Liver (tissue), 9 donors: ENCODE results near the gene FOSL2. TPM values are rescaled to one million over a fixed set of nuclear protein-coding genes. Genes with fewer than 3 reads are reported as not detected.
A peak's percentile ranks its signal among the peaks of the same experiment; 100 is the strongest.

ENCODE experiments used
- DNase-seq: peaks from one replicate; pipeline ENCODE4 v3.0.0-alpha.2; 2017; ENCODE audit warnings: low spot score
- H3K27ac ChIP-seq, 2 donors: one replicate each; pipeline ENCODE4 v1.7.0; 2013; ENCODE audit warnings: inconsistent platforms in 2 of 2, low read length in 2 of 2, control low read depth in 1 of 2, low read depth in 1 of 2, mild to moderate bottlenecking in 1 of 2
- H3K27me3 ChIP-seq, 4 donors: one replicate each; pipeline versions ENCODE4 v1.6.1 to v1.7.0; 2013; ENCODE audit warnings: low read length in 3 of 4, inconsistent platforms in 1 of 4, mild to moderate bottlenecking in 1 of 4, moderate library complexity in 1 of 4; ENCODE audit not compliant: control insufficient read depth in 4 of 4, insufficient read depth in 4 of 4
- H3K36me3 ChIP-seq, 4 donors: one replicate each; pipeline versions ENCODE4 v1.6.1 to v1.7.0; 2013; ENCODE audit warnings: low read length in 3 of 4, mild to moderate bottlenecking in 3 of 4, low read depth in 1 of 4, moderate library complexity in 1 of 4; ENCODE audit not compliant: control insufficient read depth in 4 of 4, insufficient read depth in 3 of 4
- H3K4me1 ChIP-seq, 4 donors: one replicate each; pipeline versions ENCODE4 v1.6.1 to v1.7.0; 2013; ENCODE audit warnings: low read length in 3 of 4, mild to moderate bottlenecking in 3 of 4, moderate library complexity in 1 of 4; ENCODE audit not compliant: control insufficient read depth in 4 of 4, insufficient read depth in 4 of 4
- H3K4me3 ChIP-seq, 3 donors: one replicate each; pipeline versions ENCODE4 v1.6.1 to v1.7.0; 2013; ENCODE audit warnings: low read length in 3 of 3, control low read depth in 1 of 3, low read depth in 1 of 3, mild to moderate bottlenecking in 1 of 3
- H3K9ac ChIP-seq, 2 donors: one replicate each; pipeline ENCODE4 v1.7.0; 2013; ENCODE audit warnings: low read length in 2 of 2, mild to moderate bottlenecking in 2 of 2, moderate library complexity in 2 of 2, control low read depth in 1 of 2, low read depth in 1 of 2
- H3K9me3 ChIP-seq, 4 donors: one replicate each; pipeline versions ENCODE4 v1.6.1 to v1.7.0; 2013; ENCODE audit warnings: low read length in 3 of 4; ENCODE audit not compliant: control insufficient read depth in 4 of 4
- EGR1 ChIP-seq, 2 donors: IDR thresholded peaks; 2 replicates each; pipeline ENCODE4 v1.6.1; 2016 to 2018; ENCODE audit warnings: antibody characterized with exemption in 2 of 2, low read depth in 2 of 2
- FOXA1 ChIP-seq: IDR thresholded peaks from 2 replicates; pipeline ENCODE4 v1.6.1; 2016; ENCODE audit warnings: antibody characterized with exemption
- FOXA2 ChIP-seq: IDR thresholded peaks from 2 replicates; pipeline ENCODE4 v1.6.1; 2016; ENCODE audit warnings: antibody characterized with exemption
- GABPA ChIP-seq, 2 donors: IDR thresholded peaks in 1 of 2; conservative IDR thresholded peaks in 1 of 2; 2 replicates each; pipeline ENCODE4 v1.6.1; 2016; ENCODE audit warnings: antibody characterized with exemption in 2 of 2, mild to moderate bottlenecking in 1 of 2, moderate library complexity in 1 of 2
- HNF4A ChIP-seq, 2 donors: conservative IDR thresholded peaks; 2 replicates each; pipeline ENCODE4 v1.6.1; 2016; ENCODE audit warnings: antibody characterized with exemption in 2 of 2, mild to moderate bottlenecking in 2 of 2
- HNF4G ChIP-seq: IDR thresholded peaks from 2 replicates; pipeline ENCODE4 v1.6.1; 2016; ENCODE audit warnings: antibody characterized with exemption
- JUND ChIP-seq, 2 donors: IDR thresholded peaks; 2 replicates each; pipeline ENCODE4 v1.6.1; 2016; ENCODE audit warnings: antibody characterized with exemption in 2 of 2
- NR2F2 ChIP-seq: IDR thresholded peaks from 2 replicates; pipeline ENCODE4 v1.6.1; 2016; ENCODE audit warnings: antibody characterized with exemption
- RAD21 ChIP-seq, 2 donors: IDR thresholded peaks; 2 replicates each; pipeline ENCODE4 v1.6.1; 2016; ENCODE audit warnings: antibody characterized with exemption in 2 of 2, mild to moderate bottlenecking in 2 of 2
- RXRA ChIP-seq, 2 donors: IDR thresholded peaks; 2 replicates each; pipeline ENCODE4 v1.6.1; 2017 to 2018; ENCODE audit warnings: antibody characterized with exemption in 2 of 2, mild to moderate bottlenecking in 1 of 2
- SP1 ChIP-seq: IDR thresholded peaks from 2 replicates; pipeline ENCODE4 v1.6.1; 2018; ENCODE audit warnings: antibody characterized with exemption, mild to moderate bottlenecking
- TAF1 ChIP-seq: conservative IDR thresholded peaks from 2 replicates; pipeline ENCODE4 v1.6.1; 2016; ENCODE audit warnings: antibody characterized with exemption, mild to moderate bottlenecking
- YY1 ChIP-seq: IDR thresholded peaks from 2 replicates; pipeline ENCODE4 v1.6.1; 2016; ENCODE audit warnings: antibody characterized with exemption, mild to moderate bottlenecking
- WGBS: extraction: QIAGEN DNeasy Blood & Tissue Kit; methylation state at CpG from one replicate; pipeline ENCODE4 v1.1.7; 2013; 5-methylcytosine and 5-hydroxymethylcytosine counted together
- polyA plus RNA-seq, 2 donors: library from polyadenylated mRNA; stranded (reverse) in 1 of 2; unstranded in 1 of 2; fragments of 200-250 nt in 1 of 2; fragments of >200 nt in 1 of 2; fragmentation: Nextera tagmentation in 1 of 2; extraction: Ambion mirVana in 1 of 2; gene quantifications; one replicate each; pipeline versions ENCODE4 v1.2.1 to v1.2.3, GENCODE V29; 2013 to 2015
- total RNA-seq, 2 donors: library from RNA; depleted of rRNA; stranded (reverse); fragments of >200 nt; gene quantifications; one replicate each; pipeline ENCODE4 v1.2.3, GENCODE V29; 2014
- TF ChIP-seq, protein P1 (sequence below): fragments of 150-350 bp; IDR thresholded peaks from 2 replicates; pipeline ENCODE4 v1.5.1; 2017; ENCODE audit warnings: improper control_type of control experiment, low read depth, low read length; ENCODE audit not compliant: missing input control
- TF ChIP-seq, protein P2 (sequence below): IDR thresholded peaks from 2 replicates; pipeline ENCODE4 v1.6.1; 2016; ENCODE audit warnings: antibody characterized with exemption
- TF ChIP-seq, protein P3 (sequence below): IDR thresholded peaks from 2 replicates; pipeline ENCODE4 v1.6.1; 2016; ENCODE audit warnings: antibody characterized with exemption, mild to moderate bottlenecking
- TF ChIP-seq, protein P4 (sequence below): IDR thresholded peaks from 2 replicates; pipeline ENCODE4 v1.6.1; 2016; ENCODE audit warnings: antibody characterized with exemption
- donor health status: healthy.
- donor health status: healthy.
- donor health status: healthy.
- donor health status: healthy.
- donor health status: healthy.

Gene FOSL2
- total and polyA plus RNA-seq, 4 donors, result 1.9 to 10.7 (median 2.6) TPM

DNA sequence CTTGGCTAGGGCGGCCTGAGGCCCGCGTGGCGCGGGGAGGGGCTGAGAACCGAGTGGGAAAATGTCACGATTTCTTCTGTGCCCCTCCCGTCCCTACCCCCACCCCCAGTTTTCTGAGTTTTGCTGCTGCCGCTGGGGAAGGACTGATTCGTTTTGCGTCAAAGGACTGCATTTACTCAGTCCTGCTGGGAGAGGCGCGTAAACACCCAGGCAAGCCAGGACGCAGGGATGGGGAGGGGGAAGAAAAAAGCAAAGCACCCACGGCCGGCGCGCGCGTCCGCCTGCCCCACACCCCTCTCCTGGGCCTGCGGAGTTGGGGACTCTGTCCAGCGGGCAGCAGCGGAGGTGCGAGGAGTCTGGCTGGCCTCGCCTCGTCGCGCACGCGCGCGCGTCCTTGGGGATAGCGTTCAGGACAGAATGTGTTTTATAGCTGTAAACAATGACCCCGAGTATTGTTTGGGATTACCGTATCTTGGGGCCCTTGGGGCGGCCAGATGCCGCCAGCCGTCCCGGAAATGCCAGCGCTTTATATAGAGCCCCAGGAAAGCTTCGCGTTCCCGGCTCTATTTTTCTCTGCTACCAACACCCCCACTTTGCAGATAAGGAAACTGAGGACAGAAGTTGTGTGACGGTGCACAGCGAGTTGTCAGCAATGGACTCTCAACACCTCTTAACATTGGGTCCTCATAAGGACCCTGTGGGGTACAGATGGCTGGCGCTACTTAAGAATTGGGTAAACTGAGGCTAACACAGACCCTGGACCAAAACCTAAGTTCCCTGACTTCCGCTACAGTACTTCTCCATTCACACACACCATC lies 1.7 kb upstream of the FOSL2 start (continued):
- TF ChIP-seq, protein P1, sequence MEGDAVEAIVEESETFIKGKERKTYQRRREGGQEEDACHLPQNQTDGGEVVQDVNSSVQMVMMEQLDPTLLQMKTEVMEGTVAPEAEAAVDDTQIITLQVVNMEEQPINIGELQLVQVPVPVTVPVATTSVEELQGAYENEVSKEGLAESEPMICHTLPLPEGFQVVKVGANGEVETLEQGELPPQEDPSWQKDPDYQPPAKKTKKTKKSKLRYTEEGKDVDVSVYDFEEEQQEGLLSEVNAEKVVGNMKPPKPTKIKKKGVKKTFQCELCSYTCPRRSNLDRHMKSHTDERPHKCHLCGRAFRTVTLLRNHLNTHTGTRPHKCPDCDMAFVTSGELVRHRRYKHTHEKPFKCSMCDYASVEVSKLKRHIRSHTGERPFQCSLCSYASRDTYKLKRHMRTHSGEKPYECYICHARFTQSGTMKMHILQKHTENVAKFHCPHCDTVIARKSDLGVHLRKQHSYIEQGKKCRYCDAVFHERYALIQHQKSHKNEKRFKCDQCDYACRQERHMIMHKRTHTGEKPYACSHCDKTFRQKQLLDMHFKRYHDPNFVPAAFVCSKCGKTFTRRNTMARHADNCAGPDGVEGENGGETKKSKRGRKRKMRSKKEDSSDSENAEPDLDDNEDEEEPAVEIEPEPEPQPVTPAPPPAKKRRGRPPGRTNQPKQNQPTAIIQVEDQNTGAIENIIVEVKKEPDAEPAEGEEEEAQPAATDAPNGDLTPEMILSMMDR, result no peak
- TF ChIP-seq, protein P2, sequence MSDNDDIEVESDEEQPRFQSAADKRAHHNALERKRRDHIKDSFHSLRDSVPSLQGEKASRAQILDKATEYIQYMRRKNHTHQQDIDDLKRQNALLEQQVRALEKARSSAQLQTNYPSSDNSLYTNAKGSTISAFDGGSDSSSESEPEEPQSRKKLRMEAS, result peak; percentile 11
- TF ChIP-seq HNF4A (conservative IDR thresholded peaks at IDR 0.05), result no peak
- no peak for TF ChIP-seq HNF4G
- TF ChIP-seq JUND (IDR thresholded peaks at IDR 0.05), result no peak

DNA sequence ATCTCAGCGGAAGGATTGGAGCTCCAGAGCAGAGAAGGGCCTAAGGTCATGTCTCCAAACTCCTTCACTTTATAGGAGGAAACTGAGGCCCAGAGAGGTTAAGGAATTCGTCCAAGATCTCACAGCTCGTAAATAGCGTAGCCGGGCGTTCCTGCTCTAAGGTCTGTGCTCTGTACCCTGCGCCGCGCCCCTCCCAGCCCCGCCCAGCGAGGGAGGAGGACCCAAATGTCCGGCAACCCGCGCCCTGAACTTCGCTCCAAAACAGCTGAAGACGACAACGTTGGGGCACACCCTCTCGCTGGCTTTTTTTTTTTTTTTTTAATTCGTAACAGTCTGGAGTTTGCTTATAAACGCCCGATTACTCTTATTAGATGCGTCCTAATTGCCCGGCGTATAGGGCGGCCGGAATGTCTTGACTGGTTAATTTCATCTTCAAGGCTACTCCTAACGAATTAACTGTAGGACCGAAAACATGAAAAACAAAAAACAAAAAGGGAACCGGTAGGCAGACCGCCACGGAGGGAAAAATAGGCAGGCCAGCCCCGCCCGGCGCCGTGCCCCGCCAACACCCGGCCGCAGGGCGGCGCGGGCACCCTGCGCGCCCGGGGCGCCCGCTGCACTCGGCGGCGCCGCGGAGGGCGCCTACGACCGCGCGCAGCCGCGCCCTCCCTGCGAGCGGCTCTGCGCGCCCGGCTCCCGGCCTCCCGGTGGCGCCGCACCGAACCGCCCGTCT lies 928 bp upstream of the FOSL2 start:
- WGBS, result under 1% methylated on average over 70 of the region's 70 CpGs

More for the DNA sequence above, 928 bp upstream of the FOSL2 start:
- DNase-seq, result peak; percentile 58
- Histone ChIP-seq H3K4me1 (peaks cover 2 to 13% (median 6%) of the 10 kb centered on the region in 4 donors), H3K9me3 (no peaks in the 10 kb centered on the region), H3K27ac (peak overlapping the region; percentile 93 to 99), H3K27me3 (no peaks in the 10 kb centered on the region), H3K36me3 (no peaks in the 10 kb centered on the region), H3K9ac (peak overlapping the region; percentile 23 to 82), H3K4me3 (peak overlapping the region; percentile 51 to 70 (median 56))
- TF ChIP-seq, protein P2, result peak; percentile 33
- TF ChIP-seq RXRA (IDR thresholded peaks at IDR 0.05) (peak in 1 of 2 donors; percentile 48), SP1 (peak; percentile 62), GABPA (IDR thresholded peaks at IDR 0.05 in 1 of 2, conservative IDR thresholded peaks at IDR 0.05 in 1 of 2) (no peak), YY1 (peak; percentile 74), EGR1 (IDR thresholded peaks at IDR 0.05; ENCODE audit: low read depth in 2 of 2) (no peak), FOXA1 (no peak), FOXA2 (no peak), NR2F2 (peak; percentile 5), HNF4G (no peak), HNF4A (conservative IDR thresholded peaks at IDR 0.05) (peak; percentile 39 to 52), TAF1 (peak; percentile 48), RAD21 (IDR thresholded peaks at IDR 0.05) (peak in 1 of 2 donors; percentile 12)
- TF ChIP-seq, protein P1, result no peak
- TF ChIP-seq, protein P3, sequence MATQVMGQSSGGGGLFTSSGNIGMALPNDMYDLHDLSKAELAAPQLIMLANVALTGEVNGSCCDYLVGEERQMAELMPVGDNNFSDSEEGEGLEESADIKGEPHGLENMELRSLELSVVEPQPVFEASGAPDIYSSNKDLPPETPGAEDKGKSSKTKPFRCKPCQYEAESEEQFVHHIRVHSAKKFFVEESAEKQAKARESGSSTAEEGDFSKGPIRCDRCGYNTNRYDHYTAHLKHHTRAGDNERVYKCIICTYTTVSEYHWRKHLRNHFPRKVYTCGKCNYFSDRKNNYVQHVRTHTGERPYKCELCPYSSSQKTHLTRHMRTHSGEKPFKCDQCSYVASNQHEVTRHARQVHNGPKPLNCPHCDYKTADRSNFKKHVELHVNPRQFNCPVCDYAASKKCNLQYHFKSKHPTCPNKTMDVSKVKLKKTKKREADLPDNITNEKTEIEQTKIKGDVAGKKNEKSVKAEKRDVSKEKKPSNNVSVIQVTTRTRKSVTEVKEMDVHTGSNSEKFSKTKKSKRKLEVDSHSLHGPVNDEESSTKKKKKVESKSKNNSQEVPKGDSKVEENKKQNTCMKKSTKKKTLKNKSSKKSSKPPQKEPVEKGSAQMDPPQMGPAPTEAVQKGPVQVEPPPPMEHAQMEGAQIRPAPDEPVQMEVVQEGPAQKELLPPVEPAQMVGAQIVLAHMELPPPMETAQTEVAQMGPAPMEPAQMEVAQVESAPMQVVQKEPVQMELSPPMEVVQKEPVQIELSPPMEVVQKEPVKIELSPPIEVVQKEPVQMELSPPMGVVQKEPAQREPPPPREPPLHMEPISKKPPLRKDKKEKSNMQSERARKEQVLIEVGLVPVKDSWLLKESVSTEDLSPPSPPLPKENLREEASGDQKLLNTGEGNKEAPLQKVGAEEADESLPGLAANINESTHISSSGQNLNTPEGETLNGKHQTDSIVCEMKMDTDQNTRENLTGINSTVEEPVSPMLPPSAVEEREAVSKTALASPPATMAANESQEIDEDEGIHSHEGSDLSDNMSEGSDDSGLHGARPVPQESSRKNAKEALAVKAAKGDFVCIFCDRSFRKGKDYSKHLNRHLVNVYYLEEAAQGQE, result peak; percentile 45
- TF ChIP-seq, protein P4, sequence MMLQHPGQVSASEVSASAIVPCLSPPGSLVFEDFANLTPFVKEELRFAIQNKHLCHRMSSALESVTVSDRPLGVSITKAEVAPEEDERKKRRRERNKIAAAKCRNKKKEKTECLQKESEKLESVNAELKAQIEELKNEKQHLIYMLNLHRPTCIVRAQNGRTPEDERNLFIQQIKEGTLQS, result no peak
